ENCODE results near the gene NOC4L.

Gene NOC4L

DNA sequence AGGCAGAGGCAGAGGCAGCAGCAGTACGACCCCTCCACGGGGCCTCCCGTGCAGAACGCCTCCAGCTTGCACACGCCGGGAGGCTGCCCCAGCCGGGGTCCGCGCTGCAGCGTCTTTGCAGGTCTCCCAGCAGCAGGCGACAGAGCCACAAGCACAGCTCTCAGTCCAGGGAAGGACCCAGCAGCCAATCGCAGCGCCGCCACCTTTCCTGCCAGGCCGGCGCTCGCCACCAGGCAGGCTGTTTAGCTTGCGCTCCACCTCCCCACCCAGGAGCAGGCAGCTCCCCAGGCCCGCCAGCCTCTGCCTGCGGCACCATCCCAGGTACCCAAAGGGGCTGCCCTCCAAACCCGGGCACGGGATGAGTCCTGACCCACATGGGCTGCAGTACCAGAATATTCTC lies 25.4 kb upstream of the NOC4L start:
- POLR2A ChIA-PET: no interaction called here
- DNase-seq (ENCODE audit: extremely low spot score): no peak
- CTCF ChIA-PET: no interaction called here
- no peak for TF ChIP-seq LEF1 (IDR thresholded peaks at IDR 0.05; ENCODE audit: borderline replicate concordance)
- no peak for TF ChIP-seq CTBP1 (IDR thresholded peaks at IDR 0.05; ENCODE audit: borderline replicate concordance)
- TF ChIP-seq ELF4 (IDR thresholded peaks at IDR 0.05): no peak
- TF ChIP-seq FOXM1 (IDR thresholded peaks at IDR 0.05; ENCODE audit: borderline replicate concordance): no peak

GRCh38 chr12:132121283-132121682 lies 23.0 kb upstream of the NOC4L start:
- CTCF ChIA-PET: no interaction called here

DNA sequence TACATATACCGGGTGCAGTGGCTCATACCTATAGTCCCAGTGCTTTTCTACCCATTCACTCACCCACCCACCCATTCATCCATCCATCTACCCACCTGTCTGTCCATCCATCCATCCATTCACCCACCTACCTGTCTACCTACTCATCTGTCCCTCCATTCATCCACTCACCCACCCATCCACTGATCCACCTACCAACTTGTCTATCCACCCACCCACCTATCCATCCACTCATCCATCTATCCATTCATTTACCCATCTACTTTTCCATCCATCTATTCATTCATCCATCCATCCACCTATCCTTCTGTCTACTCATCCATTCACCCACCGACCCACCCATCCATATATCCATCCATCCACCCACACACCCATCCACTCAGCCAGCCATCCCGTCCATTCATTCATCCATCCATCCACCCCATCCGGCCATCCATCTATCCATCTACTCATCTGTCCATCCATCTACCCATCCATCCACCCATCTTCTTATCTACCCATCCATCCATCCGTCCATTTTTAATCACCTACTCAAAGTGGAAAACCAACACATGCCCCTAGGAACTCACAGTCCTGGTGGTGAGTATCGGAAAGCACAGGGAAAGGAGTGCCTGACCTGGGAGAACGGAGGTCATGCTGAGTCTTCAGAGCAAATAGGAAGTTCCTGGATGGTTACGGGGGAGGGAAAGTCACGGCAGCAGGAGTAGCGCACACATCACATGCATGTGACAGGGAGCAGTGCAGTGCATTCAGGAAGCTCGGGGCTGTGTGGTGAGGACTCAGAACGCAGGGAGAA lies 20.1 kb upstream of the NOC4L start:
- DNase-seq (ENCODE audit: extremely low spot score): no peak
- CTCF ChIA-PET: no interaction called here
- POLR2A ChIA-PET: no interaction called here
- TF ChIP-seq SUZ12 (IDR thresholded peaks at IDR 0.05): no peak
- TF ChIP-seq LEF1 (IDR thresholded peaks at IDR 0.05; ENCODE audit: borderline replicate concordance): no peak
- no peak for TF ChIP-seq HDGF (IDR thresholded peaks at IDR 0.05; ENCODE audit: borderline replicate concordance)
- no peak for TF ChIP-seq ZNF384 (IDR thresholded peaks at IDR 0.05)
- no peak for TF ChIP-seq TARDBP (IDR thresholded peaks at IDR 0.05)
- no peak for TF ChIP-seq FOXA1 (IDR thresholded peaks at IDR 0.05)
- TF ChIP-seq BHLHE40 (IDR thresholded peaks at IDR 0.05; ENCODE audit: borderline replicate concordance): no peak
- TF ChIP-seq NFRKB (IDR thresholded peaks at IDR 0.05): no peak
- TF ChIP-seq ARNT (IDR thresholded peaks at IDR 0.05): no peak
- TF ChIP-seq, protein P1, sequence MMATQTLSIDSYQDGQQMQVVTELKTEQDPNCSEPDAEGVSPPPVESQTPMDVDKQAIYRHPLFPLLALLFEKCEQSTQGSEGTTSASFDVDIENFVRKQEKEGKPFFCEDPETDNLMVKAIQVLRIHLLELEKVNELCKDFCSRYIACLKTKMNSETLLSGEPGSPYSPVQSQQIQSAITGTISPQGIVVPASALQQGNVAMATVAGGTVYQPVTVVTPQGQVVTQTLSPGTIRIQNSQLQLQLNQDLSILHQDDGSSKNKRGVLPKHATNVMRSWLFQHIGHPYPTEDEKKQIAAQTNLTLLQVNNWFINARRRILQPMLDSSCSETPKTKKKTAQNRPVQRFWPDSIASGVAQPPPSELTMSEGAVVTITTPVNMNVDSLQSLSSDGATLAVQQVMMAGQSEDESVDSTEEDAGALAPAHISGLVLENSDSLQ (IDR thresholded peaks at IDR 0.05): no peak
- no peak for TF ChIP-seq FOXK2 (IDR thresholded peaks at IDR 0.05)

More at GRCh38 chr12:132121283-132121682, 23.0 kb upstream of the NOC4L start:
- POLR2A ChIA-PET: no interaction called here
- TF ChIP-seq TARDBP (IDR thresholded peaks at IDR 0.05) (no peak), BHLHE40 (IDR thresholded peaks at IDR 0.05; ENCODE audit: borderline replicate concordance) (no peak), ARNT (IDR thresholded peaks at IDR 0.05) (no peak), FOXM1 (IDR thresholded peaks at IDR 0.05; ENCODE audit: borderline replicate concordance) (no peak), HDGF (IDR thresholded peaks at IDR 0.05; ENCODE audit: borderline replicate concordance) (no peak), FOXA1 (IDR thresholded peaks at IDR 0.05) (no peak), SUZ12 (IDR thresholded peaks at IDR 0.05) (no peak), LEF1 (IDR thresholded peaks at IDR 0.05; ENCODE audit: borderline replicate concordance) (no peak), CTBP1 (IDR thresholded peaks at IDR 0.05; ENCODE audit: borderline replicate concordance) (no peak), L3MBTL2 (conservative IDR thresholded peaks at IDR 0.05) (no peak), NFRKB (IDR thresholded peaks at IDR 0.05) (no peak), FOXK2 (IDR thresholded peaks at IDR 0.05) (no peak)
- TF ChIP-seq, protein P1 (IDR thresholded peaks at IDR 0.05): no peak
- DNase-seq (ENCODE audit: extremely low spot score): no peak

DNA sequence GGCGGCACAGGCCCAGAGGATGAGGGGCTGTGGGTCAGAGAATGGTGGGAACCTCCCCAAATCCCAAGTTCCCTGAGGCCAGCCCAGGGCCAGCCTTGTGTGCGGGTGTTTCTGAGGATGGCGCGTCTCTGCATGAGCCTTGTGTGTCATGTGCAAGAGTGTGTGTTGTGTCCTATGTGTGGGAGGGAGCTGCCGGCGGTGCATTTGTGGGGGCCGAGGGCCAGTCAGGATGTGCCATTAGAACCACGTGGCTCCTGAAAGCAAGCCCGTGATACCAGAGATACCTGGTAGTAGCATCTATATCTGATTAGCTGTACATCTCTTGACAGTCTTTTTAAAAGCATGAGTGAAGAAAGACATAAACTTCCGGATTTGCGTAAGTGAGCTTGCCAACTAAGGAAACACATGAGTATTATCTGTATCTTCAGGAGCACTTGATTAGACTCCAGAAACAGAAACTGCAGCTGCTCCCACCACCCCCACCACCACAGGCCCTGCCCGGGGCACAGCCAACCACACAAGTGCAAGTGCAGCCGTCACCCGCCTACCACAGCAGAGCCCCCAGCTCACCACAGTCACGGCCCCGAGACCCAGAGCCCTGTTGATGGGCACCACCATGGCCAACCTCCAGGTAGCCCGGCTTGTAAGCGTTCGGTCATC lies 19.4 kb upstream of the NOC4L start:
- CTCF ChIA-PET: no interaction called here
- TF ChIP-seq FOXA1 (IDR thresholded peaks at IDR 0.05) (no peak), LEF1 (IDR thresholded peaks at IDR 0.05; ENCODE audit: borderline replicate concordance) (no peak), TARDBP (IDR thresholded peaks at IDR 0.05) (no peak)
- POLR2A ChIA-PET: no interaction called here
- no peak for DNase-seq (ENCODE audit: extremely low spot score)

- ChIA-PET CTCF (no interaction called here), POLR2A (no interaction called here)
- TF ChIP-seq FOXM1 (IDR thresholded peaks at IDR 0.05; ENCODE audit: borderline replicate concordance): no peak
- no peak for TF ChIP-seq TARDBP (IDR thresholded peaks at IDR 0.05)
- no peak for TF ChIP-seq ELF4 (IDR thresholded peaks at IDR 0.05)
- TF ChIP-seq SUZ12 (IDR thresholded peaks at IDR 0.05): no peak
- TF ChIP-seq SP1 (IDR thresholded peaks at IDR 0.05): no peak
- no peak for TF ChIP-seq ARNT (IDR thresholded peaks at IDR 0.05)
- TF ChIP-seq ZNF384 (IDR thresholded peaks at IDR 0.05): no peak
- no peak for TF ChIP-seq BHLHE40 (IDR thresholded peaks at IDR 0.05; ENCODE audit: borderline replicate concordance)
- no peak for TF ChIP-seq CTBP1 (IDR thresholded peaks at IDR 0.05; ENCODE audit: borderline replicate concordance)
- no peak for TF ChIP-seq FOXA1 (IDR thresholded peaks at IDR 0.05)
- no peak for TF ChIP-seq HDGF (IDR thresholded peaks at IDR 0.05; ENCODE audit: borderline replicate concordance)
- TF ChIP-seq L3MBTL2 (conservative IDR thresholded peaks at IDR 0.05): no peak
- no peak for TF ChIP-seq LEF1 (IDR thresholded peaks at IDR 0.05; ENCODE audit: borderline replicate concordance)
- DNase-seq (ENCODE audit: extremely low spot score): no peak
Observed at GRCh38 chr12:132125736-132126135, 18.5 kb upstream of the NOC4L start.

DNA sequence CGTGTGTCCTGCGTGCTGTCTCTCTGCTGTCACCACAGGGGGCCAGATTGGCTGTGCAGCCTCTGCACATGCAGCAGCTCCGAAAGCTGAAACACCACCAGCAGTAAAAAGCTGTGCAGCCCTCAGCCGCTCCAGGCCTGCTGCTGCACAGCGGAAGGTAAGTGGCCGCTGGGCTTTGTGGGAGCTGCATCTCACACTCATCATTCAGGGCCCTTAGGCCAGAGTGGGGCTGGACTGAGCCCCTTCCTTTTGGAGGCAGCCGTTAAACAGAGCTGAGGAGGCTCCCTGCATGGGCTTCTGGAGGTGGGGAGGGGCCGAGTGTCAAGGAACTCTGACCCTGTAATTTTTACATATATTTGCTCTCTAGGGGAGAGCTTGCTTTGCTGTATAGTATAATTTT lies 17.2 kb upstream of the NOC4L start:
- POLR2A ChIA-PET: no interaction called here
- CTCF ChIA-PET: no interaction called here
- TF ChIP-seq SUZ12 (IDR thresholded peaks at IDR 0.05): no peak
- TF ChIP-seq FOXM1 (IDR thresholded peaks at IDR 0.05; ENCODE audit: borderline replicate concordance): no peak
- TF ChIP-seq ZNF384 (IDR thresholded peaks at IDR 0.05): no peak
- no peak for TF ChIP-seq FOXA1 (IDR thresholded peaks at IDR 0.05)
- TF ChIP-seq L3MBTL2 (conservative IDR thresholded peaks at IDR 0.05): no peak
- TF ChIP-seq CTBP1 (IDR thresholded peaks at IDR 0.05; ENCODE audit: borderline replicate concordance): no peak
- no peak for TF ChIP-seq NFRKB (IDR thresholded peaks at IDR 0.05)
- TF ChIP-seq LEF1 (IDR thresholded peaks at IDR 0.05; ENCODE audit: borderline replicate concordance): no peak
- TF ChIP-seq, protein P1 (IDR thresholded peaks at IDR 0.05): no peak
- no peak for TF ChIP-seq TARDBP (IDR thresholded peaks at IDR 0.05)
- no peak for TF ChIP-seq SP1 (IDR thresholded peaks at IDR 0.05)
- TF ChIP-seq ARNT (IDR thresholded peaks at IDR 0.05): no peak
- TF ChIP-seq FOXK2 (IDR thresholded peaks at IDR 0.05): no peak
- TF ChIP-seq ELF4 (IDR thresholded peaks at IDR 0.05): no peak
- no peak for DNase-seq (ENCODE audit: extremely low spot score)
